ENCODE data around the gene VLDLR.

The VLDLR gene

GRCh38 chr9:2621722-2622460 lies at the start of gene VLDLR:
Gene VLDLR (plus strand): TSS chr9:2621787. CDS start chr9:2622190, 403 bp downstream.
- in situ Hi-C loops (cut with MboI; ENCODE audit: low sequenced_read_pairs) = no loop called here

GRCh38 chr9:2574203-2574602 lies 47.4 kb upstream of the VLDLR start:
- in situ Hi-C loops (cut with MboI; ENCODE audit: low sequenced_read_pairs) = no loop called here

GRCh38 chr9:2576631-2577030 lies 45.0 kb upstream of the VLDLR start:
- in situ Hi-C loops (cut with MboI; ENCODE audit: low sequenced_read_pairs) = no loop called here

- in situ Hi-C loops (cut with MboI; ENCODE audit: low sequenced_read_pairs) = no loop called here
Observed at GRCh38 chr9:2583308-2584013, 38.1 kb upstream of the VLDLR start.

GRCh38 chr9:2591967-2592366 lies 29.6 kb upstream of the VLDLR start:
- in situ Hi-C loops (cut with MboI; ENCODE audit: low sequenced_read_pairs) = no loop called here

GRCh38 chr9:2593744-2594143 lies 27.8 kb upstream of the VLDLR start:
- in situ Hi-C loops (cut with MboI; ENCODE audit: low sequenced_read_pairs) = no loop called here

GRCh38 chr9:2595973-2596372 lies 25.6 kb upstream of the VLDLR start:
- in situ Hi-C loops (cut with MboI; ENCODE audit: low sequenced_read_pairs) = no loop called here

GRCh38 chr9:2597483-2597882 lies 24.1 kb upstream of the VLDLR start:
- in situ Hi-C loops (cut with MboI; ENCODE audit: low sequenced_read_pairs) = no loop called here

- in situ Hi-C loops (cut with MboI; ENCODE audit: low sequenced_read_pairs) = no loop called here
Observed at GRCh38 chr9:2599896-2600295, 21.7 kb upstream of the VLDLR start.

GRCh38 chr9:2600307-2600706 lies 21.3 kb upstream of the VLDLR start:
- in situ Hi-C loops (cut with MboI; ENCODE audit: low sequenced_read_pairs) = no loop called here

GRCh38 chr9:2601785-2602378 lies 19.7 kb upstream of the VLDLR start:
- in situ Hi-C loops (cut with MboI; ENCODE audit: low sequenced_read_pairs) = no loop called here

GRCh38 chr9:2602704-2603116 lies 18.9 kb upstream of the VLDLR start:
- in situ Hi-C loops (cut with MboI; ENCODE audit: low sequenced_read_pairs) = no loop called here

- in situ Hi-C loops (cut with MboI; ENCODE audit: low sequenced_read_pairs) = no loop called here
Observed at GRCh38 chr9:2603621-2604020, 18.0 kb upstream of the VLDLR start.

- in situ Hi-C loops (cut with MboI; ENCODE audit: low sequenced_read_pairs) = no loop called here
Observed at GRCh38 chr9:2605246-2605645, 16.3 kb upstream of the VLDLR start.

GRCh38 chr9:2608276-2608675 lies 13.3 kb upstream of the VLDLR start:
- in situ Hi-C loops (cut with MboI; ENCODE audit: low sequenced_read_pairs) = no loop called here

GRCh38 chr9:2610985-2611384 lies 10.6 kb upstream of the VLDLR start:
- in situ Hi-C loops (cut with MboI; ENCODE audit: low sequenced_read_pairs) = no loop called here

- in situ Hi-C loops (cut with MboI; ENCODE audit: low sequenced_read_pairs) = no loop called here
Observed at GRCh38 chr9:2611961-2612360, 9.6 kb upstream of the VLDLR start.

- in situ Hi-C loops (cut with MboI; ENCODE audit: low sequenced_read_pairs) = no loop called here
Observed at GRCh38 chr9:2613730-2614271, 7.8 kb upstream of the VLDLR start.

- in situ Hi-C loops (cut with MboI; ENCODE audit: low sequenced_read_pairs) = no loop called here
Observed at GRCh38 chr9:2615497-2615896, 6.1 kb upstream of the VLDLR start.

GRCh38 chr9:2616692-2617377 lies 4.8 kb upstream of the VLDLR start:
- in situ Hi-C loops (cut with MboI; ENCODE audit: low sequenced_read_pairs) = no loop called here

- in situ Hi-C loops (cut with MboI; ENCODE audit: low sequenced_read_pairs) = no loop called here
Observed at GRCh38 chr9:2618289-2618688, 3.3 kb upstream of the VLDLR start.
